HEK293 (cell line): ENCODE results near the gene PAK6.

Experiments used
- GFI1B ChIP-seq: fragments of 450-650 bp; formaldehyde crosslinking; IDR thresholded peaks from 2 replicates; pipeline ENCODE4 v1.5.1; 2016; ENCODE audit warnings: missing biosample characterization, missing genetic modification characterization
- ZNF501 ChIP-seq: fragments of 450-650 bp; formaldehyde crosslinking; IDR thresholded peaks from 2 replicates; pipeline ENCODE4 v1.5.1; 2016; ENCODE audit warnings: missing biosample characterization, missing genetic modification characterization
- TF ChIP-seq, protein P1 (sequence below): fragments of 450-650 bp; formaldehyde crosslinking; IDR thresholded peaks from 2 replicates; pipeline ENCODE4 v1.5.1; 2016; ENCODE audit warnings: missing biosample characterization, missing genetic modification characterization

GRCh38 chr15:40234783-40235182 lies 4.1 kb upstream of the PAK6 start:
- TF ChIP-seq GFI1B (tag by site-specific recombination) (no peak), ZNF501 (tag by site-specific recombination) (no peak)
- TF ChIP-seq, protein P1, sequence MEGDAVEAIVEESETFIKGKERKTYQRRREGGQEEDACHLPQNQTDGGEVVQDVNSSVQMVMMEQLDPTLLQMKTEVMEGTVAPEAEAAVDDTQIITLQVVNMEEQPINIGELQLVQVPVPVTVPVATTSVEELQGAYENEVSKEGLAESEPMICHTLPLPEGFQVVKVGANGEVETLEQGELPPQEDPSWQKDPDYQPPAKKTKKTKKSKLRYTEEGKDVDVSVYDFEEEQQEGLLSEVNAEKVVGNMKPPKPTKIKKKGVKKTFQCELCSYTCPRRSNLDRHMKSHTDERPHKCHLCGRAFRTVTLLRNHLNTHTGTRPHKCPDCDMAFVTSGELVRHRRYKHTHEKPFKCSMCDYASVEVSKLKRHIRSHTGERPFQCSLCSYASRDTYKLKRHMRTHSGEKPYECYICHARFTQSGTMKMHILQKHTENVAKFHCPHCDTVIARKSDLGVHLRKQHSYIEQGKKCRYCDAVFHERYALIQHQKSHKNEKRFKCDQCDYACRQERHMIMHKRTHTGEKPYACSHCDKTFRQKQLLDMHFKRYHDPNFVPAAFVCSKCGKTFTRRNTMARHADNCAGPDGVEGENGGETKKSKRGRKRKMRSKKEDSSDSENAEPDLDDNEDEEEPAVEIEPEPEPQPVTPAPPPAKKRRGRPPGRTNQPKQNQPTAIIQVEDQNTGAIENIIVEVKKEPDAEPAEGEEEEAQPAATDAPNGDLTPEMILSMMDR (tag by site-specific recombination) = no peak
